Spleen (tissue), 7 donors: ENCODE results near the gene LAMA5.

ENCODE experiments used
- POLR2AphosphoS5 ChIP-seq, 3 donors: sonication (generic); formaldehyde crosslinking; IDR thresholded peaks; one replicate each; pipeline ENCODE4 v1.5.1; 2017; ENCODE audit warnings: antibody characterized with exemption in 3 of 3
- TF ChIP-seq, protein P1 (sequence below), 11 experiments: fragments of 200-600 bp in 7 of 11; fragments of 450-650 bp in 4 of 11; sonication (generic) in 4 of 11; IDR thresholded peaks in 8 of 11; conservative IDR thresholded peaks in 3 of 11; 1 replicate in 7 of 11; 2 replicates in 4 of 11; pipeline versions ENCODE4 v1.4.0 to v1.8.0; 2016 to 2021; ENCODE audit warnings: antibody characterized with exemption in 11 of 11, inconsistent platforms in 4 of 11, mild to moderate bottlenecking in 1 of 11
- donor health status: DM: no; HTN: no; CAD: no; lungs with moderate emphysema.
- donor health status: DM: no; HTN: no; CAD: no.
- donor health status: DM: no; HTN: no; CAD: no.

DNA sequence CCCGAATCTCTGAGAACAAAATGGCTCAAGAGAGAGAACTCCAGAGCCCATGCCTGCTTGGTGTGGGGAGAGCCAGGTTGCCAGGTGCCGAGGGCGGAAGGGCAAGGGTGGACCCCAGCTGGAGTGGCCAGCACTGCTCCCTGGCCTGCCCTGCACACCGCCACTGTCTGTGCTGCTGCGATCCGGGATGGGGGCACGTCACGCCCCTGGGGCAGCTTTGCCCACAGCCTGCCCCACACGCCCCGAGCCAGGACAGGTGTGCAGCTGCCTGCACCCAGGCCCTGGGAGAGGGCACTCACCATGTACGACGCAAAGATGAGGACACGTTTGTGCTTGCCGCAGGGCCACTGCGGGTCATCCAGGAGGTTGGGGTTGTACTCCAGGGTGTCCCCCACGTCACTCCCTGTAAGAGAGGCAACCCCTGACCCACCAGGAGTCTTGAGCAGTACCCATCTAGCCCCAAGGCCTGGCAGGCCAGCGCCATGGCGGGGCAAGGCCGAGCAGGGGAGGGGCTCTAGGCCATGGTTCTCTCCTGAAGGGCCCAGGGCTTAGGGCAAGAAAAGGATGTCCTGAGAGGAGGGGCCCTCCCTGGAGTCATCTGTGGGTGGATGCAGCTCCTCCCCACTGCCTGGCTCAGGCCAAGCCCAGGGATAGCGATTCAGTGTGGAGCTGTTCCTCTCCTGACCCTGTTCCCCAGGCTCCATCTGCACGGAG is 25.7 kb upstream of the LAMA5 start:
- TF ChIP-seq POLR2AphosphoS5 (IDR thresholded peaks at IDR 0.05), result peak in 1 of 3 donors; percentile 33
- TF ChIP-seq, protein P1, sequence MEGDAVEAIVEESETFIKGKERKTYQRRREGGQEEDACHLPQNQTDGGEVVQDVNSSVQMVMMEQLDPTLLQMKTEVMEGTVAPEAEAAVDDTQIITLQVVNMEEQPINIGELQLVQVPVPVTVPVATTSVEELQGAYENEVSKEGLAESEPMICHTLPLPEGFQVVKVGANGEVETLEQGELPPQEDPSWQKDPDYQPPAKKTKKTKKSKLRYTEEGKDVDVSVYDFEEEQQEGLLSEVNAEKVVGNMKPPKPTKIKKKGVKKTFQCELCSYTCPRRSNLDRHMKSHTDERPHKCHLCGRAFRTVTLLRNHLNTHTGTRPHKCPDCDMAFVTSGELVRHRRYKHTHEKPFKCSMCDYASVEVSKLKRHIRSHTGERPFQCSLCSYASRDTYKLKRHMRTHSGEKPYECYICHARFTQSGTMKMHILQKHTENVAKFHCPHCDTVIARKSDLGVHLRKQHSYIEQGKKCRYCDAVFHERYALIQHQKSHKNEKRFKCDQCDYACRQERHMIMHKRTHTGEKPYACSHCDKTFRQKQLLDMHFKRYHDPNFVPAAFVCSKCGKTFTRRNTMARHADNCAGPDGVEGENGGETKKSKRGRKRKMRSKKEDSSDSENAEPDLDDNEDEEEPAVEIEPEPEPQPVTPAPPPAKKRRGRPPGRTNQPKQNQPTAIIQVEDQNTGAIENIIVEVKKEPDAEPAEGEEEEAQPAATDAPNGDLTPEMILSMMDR (IDR thresholded peaks at IDR 0.05 in 8 of 11, conservative IDR thresholded peaks at IDR 0.05 in 3 of 11), result no peak
